ENCODE measurements around the gene ATP8A2. TPM values are rescaled to one million over a fixed set of nuclear protein-coding genes. Genes with fewer than 3 reads are reported as not detected.

ATP8A2 gene
- total RNA-seq, 2 donors from 2014 or later: 0.13 to 0.21 TPM

- ATAC-seq (replicated peaks): no peak
- no peak overlapping the region for H3K27ac Mint-ChIP-seq
Observed at GRCh38 chr13:25906191-25906661, 534.5 kb downstream of the ATP8A2 start.

DNA sequence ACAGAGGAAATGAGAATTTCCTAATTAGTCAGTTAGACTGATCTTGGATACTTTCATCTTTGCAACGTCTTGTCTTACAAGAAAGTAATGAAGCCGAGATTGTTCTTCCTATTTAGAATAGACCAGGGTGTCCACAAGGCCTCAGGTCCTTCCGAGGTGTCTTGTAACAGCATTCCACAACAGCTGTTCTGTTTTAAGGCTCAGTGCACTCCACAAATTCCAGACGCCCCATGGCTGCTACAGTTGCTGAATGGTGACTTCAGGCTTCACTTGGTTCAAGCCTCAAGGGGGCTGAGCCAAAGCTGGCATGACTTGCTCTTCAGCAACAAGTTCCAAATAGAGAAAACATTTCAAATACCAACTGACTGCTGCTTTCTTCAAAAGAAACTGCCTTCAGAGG lies 536.6 kb downstream of the ATP8A2 start:
- Mint-ChIP-seq H3K27ac (no peak overlapping the region), H3K36me3 (ENCODE audit: low read depth) (no peaks in the 10 kb centered on the region), H3K27me3 (no peaks in the 10 kb centered on the region), H3K9me3 (no peaks in the 10 kb centered on the region), H3K4me1 (no peaks in the 10 kb centered on the region), H3K4me3 (no peak overlapping the region)
- no peak for ATAC-seq (replicated peaks)

More at GRCh38 chr13:25906191-25906661, 534.5 kb downstream of the ATP8A2 start:
- Mint-ChIP-seq H3K36me3 (ENCODE audit: low read depth) (no peaks in the 10 kb centered on the region), H3K27me3 (no peaks in the 10 kb centered on the region), H3K9me3 (no peaks in the 10 kb centered on the region), H3K4me1 (peaks cover under 1% of the 10 kb centered on the region), H3K4me3 (no peak overlapping the region)

DNA sequence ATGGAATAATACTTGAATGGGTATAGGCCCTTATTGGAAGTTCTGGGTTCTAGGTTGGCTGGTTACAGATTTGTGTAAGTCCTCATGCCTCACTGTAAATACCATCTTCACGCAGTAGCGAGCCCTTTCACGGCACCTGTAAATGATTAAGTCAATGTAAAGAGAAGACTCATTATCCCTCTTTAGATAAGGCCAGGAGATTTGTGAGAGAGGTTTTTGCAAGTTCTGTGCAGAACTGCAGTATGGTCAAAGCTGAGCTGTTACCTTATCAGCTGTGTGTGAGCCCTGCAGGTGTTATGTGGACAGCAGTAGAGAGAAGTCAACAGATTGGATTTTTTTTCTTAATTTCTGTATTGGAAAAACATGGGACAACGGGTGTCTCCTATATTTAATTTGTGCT lies 538.5 kb downstream of the ATP8A2 start:
- H3K27me3 Mint-ChIP-seq: peaks cover 7% of the 10 kb centered on the region
- H3K4me3 Mint-ChIP-seq: no peak overlapping the region
- no peaks in the 10 kb centered on the region for H3K9me3 Mint-ChIP-seq
- H3K4me1 Mint-ChIP-seq: no peaks in the 10 kb centered on the region
- no peak for ATAC-seq (replicated peaks)
- H3K27ac Mint-ChIP-seq: no peak overlapping the region
- no peaks in the 10 kb centered on the region for H3K36me3 Mint-ChIP-seq (ENCODE audit: low read depth)

DNA sequence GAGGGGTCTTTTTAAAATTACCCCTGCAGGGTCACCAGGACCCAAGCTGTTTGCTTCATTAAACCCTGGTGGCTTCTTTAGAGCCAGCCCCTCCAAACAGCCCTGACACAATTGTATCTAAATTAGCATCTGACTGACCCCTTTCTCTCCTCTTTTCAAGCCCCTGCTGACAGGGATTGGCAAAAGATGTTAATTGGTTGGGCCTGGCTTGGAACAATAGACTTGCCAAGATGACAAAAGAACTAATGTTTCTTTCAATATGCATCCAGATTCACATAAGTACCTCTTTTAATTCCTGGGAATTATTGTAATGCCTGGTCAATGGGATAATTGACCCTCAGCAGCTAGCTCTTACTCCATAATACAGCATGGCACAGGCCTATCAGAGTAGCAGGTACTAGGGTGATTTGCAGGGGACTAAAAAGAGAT lies 539.2 kb downstream of the ATP8A2 start:
- no peak overlapping the region for H3K4me3 Mint-ChIP-seq
- no peaks in the 10 kb centered on the region for H3K36me3 Mint-ChIP-seq (ENCODE audit: low read depth)
- H3K4me1 Mint-ChIP-seq: no peaks in the 10 kb centered on the region
- ATAC-seq (replicated peaks): no peak
- H3K27me3 Mint-ChIP-seq: peaks cover 7% of the 10 kb centered on the region
- H3K27ac Mint-ChIP-seq: no peak overlapping the region
- no peaks in the 10 kb centered on the region for H3K9me3 Mint-ChIP-seq

DNA sequence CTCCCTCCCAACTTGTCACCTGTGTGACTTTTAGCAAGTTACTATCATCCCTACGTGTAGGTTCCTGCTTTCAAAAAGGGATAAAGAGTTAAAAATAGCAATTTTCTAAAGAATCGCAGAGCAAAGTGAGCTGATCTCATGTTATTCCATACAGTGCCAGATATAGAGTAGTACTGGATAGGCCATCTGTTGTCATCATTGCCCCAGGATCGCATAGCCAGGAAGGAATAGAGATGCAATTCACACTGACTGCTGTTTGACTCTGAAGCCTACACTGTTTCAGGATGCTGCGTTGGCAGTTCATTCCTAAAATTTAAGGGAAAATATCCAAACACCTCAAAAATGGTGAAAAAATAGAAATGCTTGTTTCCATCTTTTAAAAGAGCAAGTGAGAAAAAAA lies 541.2 kb downstream of the ATP8A2 start:
- ATAC-seq (replicated peaks): no peak
- H3K4me1 Mint-ChIP-seq: no peaks in the 10 kb centered on the region
- no peaks in the 10 kb centered on the region for H3K9me3 Mint-ChIP-seq
- no peak overlapping the region for H3K4me3 Mint-ChIP-seq
- H3K36me3 Mint-ChIP-seq (ENCODE audit: low read depth): no peaks in the 10 kb centered on the region
- no peak overlapping the region for H3K27ac Mint-ChIP-seq
- peaks cover 7% of the 10 kb centered on the region for H3K27me3 Mint-ChIP-seq

DNA sequence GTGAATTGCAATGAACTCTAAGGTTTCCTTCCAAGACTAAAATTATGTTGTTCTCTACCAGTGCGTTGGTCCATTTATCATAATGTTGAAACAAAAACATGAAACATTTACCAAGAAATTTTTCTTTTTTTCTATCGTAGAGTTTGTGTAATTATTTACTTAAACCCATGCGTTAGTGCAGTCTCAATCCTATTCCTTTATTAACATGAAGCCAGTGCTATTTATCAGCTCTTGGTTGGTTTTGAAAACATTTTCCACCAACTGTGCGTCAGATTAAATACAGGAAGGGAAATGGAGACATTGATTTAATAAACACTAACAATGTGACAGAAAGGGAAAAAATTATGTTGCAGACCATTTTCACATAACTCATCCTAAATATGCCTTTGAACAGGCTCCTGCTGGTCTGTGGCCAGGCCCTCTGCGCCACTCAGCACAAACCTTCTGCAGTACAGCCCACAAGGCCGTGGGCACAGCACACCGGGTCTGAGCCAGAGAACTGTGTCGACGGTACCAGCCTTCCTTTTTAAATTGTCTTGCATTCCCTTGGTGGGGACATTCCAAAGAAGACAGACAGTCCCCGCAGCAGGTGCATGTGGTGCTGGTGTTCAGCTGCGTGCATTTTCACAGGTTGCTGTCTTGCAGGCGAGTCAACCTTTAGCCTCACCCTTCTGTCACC lies 544.2 kb downstream of the ATP8A2 start:
- Mint-ChIP-seq H3K4me3 (no peak overlapping the region), H3K9me3 (no peaks in the 10 kb centered on the region), H3K27me3 (peaks cover 7% of the 10 kb centered on the region), H3K36me3 (ENCODE audit: low read depth) (no peaks in the 10 kb centered on the region), H3K27ac (no peak overlapping the region), H3K4me1 (no peaks in the 10 kb centered on the region)
- no peak for ATAC-seq (replicated peaks)

DNA sequence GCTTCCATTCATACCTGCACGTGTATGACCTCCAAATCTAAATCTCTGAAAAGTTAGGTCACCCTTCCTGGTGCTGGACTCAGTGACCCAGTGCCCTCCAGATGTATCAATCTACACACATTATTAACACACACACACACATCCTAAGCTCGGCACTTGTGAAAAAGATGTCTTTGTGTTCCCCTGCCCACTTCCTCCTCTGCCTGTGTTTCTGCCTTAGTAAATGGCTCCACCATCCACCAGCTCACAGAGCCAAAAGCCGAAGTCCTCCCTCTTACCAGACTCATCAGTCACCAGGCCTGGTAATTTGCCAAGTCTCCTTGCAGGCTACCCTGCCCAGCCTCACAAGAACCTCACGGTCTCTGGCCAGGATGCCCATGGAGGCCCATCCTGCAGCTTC lies 548.5 kb downstream of the ATP8A2 start:
- no peak for ATAC-seq (replicated peaks)
- H3K9me3 Mint-ChIP-seq: no peaks in the 10 kb centered on the region
- no peaks in the 10 kb centered on the region for H3K4me1 Mint-ChIP-seq
- no peaks in the 10 kb centered on the region for H3K27me3 Mint-ChIP-seq
- H3K4me3 Mint-ChIP-seq: no peak overlapping the region
- H3K36me3 Mint-ChIP-seq (ENCODE audit: low read depth): no peaks in the 10 kb centered on the region
- H3K27ac Mint-ChIP-seq: no peak overlapping the region

- H3K4me1 Mint-ChIP-seq: no peaks in the 10 kb centered on the region
- ATAC-seq (replicated peaks): no peak
- H3K4me3 Mint-ChIP-seq: no peak overlapping the region
Observed at GRCh38 chr13:25920931-25921330, 549.2 kb downstream of the ATP8A2 start.

DNA sequence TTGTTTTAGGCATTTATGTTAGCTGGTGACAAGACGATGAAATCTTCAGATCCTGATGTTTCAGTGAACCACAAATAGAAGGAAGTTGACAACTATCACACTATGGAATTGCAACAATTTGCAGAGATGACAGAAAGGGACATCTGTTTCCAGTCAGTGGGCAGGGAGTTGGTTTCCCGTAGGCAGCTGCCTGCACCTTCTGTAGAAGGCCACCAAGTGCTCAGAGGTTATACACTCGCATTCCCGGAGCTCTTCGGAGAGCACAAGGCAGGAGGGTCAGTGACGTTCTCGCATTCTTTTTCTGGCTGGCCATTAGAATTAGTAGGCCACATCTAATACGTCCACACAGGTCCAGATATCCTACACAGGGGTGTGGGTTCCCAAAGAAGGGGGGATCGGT lies 550.6 kb downstream of the ATP8A2 start:
- H3K36me3 Mint-ChIP-seq (ENCODE audit: low read depth): no peaks in the 10 kb centered on the region

More at GRCh38 chr13:25920931-25921330, 549.2 kb downstream of the ATP8A2 start:
- Mint-ChIP-seq H3K27ac (no peak overlapping the region), H3K9me3 (no peaks in the 10 kb centered on the region), H3K27me3 (no peaks in the 10 kb centered on the region), H3K36me3 (ENCODE audit: low read depth) (no peaks in the 10 kb centered on the region)

GRCh38 chr13:25923217-25924085 lies 551.7 kb downstream of the ATP8A2 start:
- H3K4me3 Mint-ChIP-seq: no peak overlapping the region
- H3K27ac Mint-ChIP-seq: no peak overlapping the region
- ATAC-seq (replicated peaks): no peak
- no peaks in the 10 kb centered on the region for H3K27me3 Mint-ChIP-seq
- no peaks in the 10 kb centered on the region for H3K4me1 Mint-ChIP-seq
- H3K9me3 Mint-ChIP-seq: no peaks in the 10 kb centered on the region
- H3K36me3 Mint-ChIP-seq (ENCODE audit: low read depth): no peaks in the 10 kb centered on the region

More for the DNA sequence above, 550.6 kb downstream of the ATP8A2 start:
- no peaks in the 10 kb centered on the region for H3K9me3 Mint-ChIP-seq
- ATAC-seq (replicated peaks): no peak
- H3K4me1 Mint-ChIP-seq: no peaks in the 10 kb centered on the region
- H3K4me3 Mint-ChIP-seq: no peak overlapping the region
- H3K27ac Mint-ChIP-seq: no peak overlapping the region
- no peaks in the 10 kb centered on the region for H3K27me3 Mint-ChIP-seq

GRCh38 chr13:25927363-25927762 lies 555.6 kb downstream of the ATP8A2 start:
- no peaks in the 10 kb centered on the region for H3K9me3 Mint-ChIP-seq
- no peak overlapping the region for H3K4me3 Mint-ChIP-seq
- H3K27ac Mint-ChIP-seq: no peak overlapping the region
- H3K36me3 Mint-ChIP-seq (ENCODE audit: low read depth): no peaks in the 10 kb centered on the region
- peaks cover 12% of the 10 kb centered on the region for H3K27me3 Mint-ChIP-seq
- no peaks in the 10 kb centered on the region for H3K4me1 Mint-ChIP-seq
- ATAC-seq (replicated peaks): no peak

- Mint-ChIP-seq H3K4me1 (no peaks in the 10 kb centered on the region), H3K4me3 (no peak overlapping the region), H3K27ac (no peak overlapping the region), H3K9me3 (no peaks in the 10 kb centered on the region), H3K36me3 (ENCODE audit: low read depth) (no peaks in the 10 kb centered on the region), H3K27me3 (peaks cover 12% of the 10 kb centered on the region)
- ATAC-seq (replicated peaks): no peak
Observed at GRCh38 chr13:25927932-25928331, 556.2 kb downstream of the ATP8A2 start.

DNA sequence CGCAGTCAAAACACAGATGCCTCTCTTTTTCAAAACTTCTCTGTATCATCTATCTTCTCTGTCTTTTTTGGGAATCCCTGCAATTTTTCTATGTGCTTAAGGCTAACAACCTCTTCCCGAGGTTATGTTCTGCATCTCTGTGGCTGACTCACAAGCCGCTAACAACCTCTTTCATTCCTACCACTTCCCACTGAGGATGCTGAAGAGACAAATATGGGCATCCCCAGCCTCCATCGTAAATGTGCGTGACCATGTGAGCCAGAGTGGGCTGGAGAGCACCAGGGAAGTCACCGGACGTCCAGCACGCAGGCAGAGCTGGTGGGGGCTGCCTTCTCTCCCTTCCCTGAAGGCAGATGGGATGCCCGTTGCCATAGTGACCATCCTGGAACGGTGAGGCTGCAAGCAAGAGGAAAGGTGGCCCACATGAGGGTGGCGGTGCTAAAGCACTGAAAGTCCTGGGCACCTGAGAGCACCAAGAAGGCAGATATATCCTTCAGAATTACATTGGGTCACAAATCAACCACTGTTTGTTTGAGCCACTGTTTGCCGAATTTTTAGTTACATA lies 557.2 kb downstream of the ATP8A2 start:
- no peaks in the 10 kb centered on the region for H3K9me3 Mint-ChIP-seq
- no peaks in the 10 kb centered on the region for H3K4me1 Mint-ChIP-seq
- no peaks in the 10 kb centered on the region for H3K36me3 Mint-ChIP-seq (ENCODE audit: low read depth)
- no peak overlapping the region for H3K27ac Mint-ChIP-seq
- H3K4me3 Mint-ChIP-seq: no peak overlapping the region
- peaks cover 12% of the 10 kb centered on the region for H3K27me3 Mint-ChIP-seq
- no peak for ATAC-seq (replicated peaks)

DNA sequence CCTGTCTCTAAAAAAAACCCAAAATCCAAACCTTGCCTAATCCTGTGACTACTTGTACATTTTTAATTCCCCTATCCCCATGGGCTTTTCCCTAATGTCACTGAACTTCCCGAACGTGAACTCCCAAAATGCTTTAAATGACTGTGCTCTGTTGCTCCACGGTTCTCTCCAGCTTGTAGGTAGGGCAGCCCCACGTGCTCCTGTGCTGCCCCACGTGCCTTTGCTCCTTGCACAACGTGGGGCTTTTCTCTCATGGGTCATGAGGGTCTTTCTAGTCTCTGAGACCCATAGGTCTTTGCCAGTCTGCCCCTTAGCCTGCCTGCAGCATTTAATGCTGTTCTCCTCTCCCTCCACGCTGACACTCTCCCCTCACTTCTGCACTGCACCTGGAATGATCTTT lies 558.0 kb downstream of the ATP8A2 start:
- Mint-ChIP-seq H3K27me3 (peaks cover 12% of the 10 kb centered on the region), H3K4me1 (no peaks in the 10 kb centered on the region), H3K27ac (no peak overlapping the region), H3K4me3 (no peak overlapping the region), H3K9me3 (no peaks in the 10 kb centered on the region), H3K36me3 (ENCODE audit: low read depth) (no peaks in the 10 kb centered on the region)
- ATAC-seq (replicated peaks): no peak

DNA sequence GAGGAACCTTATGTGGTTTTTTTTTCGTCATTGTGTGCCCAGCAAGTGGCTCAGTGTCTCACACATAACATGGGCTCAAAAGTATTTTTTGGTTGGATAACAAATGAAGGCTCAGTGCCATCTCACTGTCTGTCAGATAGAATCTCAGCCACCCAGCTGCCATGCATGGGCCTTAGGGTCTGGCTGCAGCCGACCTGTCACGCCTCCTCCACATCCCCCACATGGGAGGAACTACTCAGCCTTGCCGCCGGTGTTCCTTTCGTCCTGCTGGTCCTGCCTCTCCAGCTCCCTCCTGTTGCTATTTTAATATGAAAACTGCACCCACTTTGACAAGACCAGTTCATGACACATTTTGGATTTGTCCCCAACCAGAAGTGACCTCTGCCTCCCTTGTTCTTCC lies 558.9 kb downstream of the ATP8A2 start:
- ATAC-seq (replicated peaks): no peak
- peaks cover 12% of the 10 kb centered on the region for H3K27me3 Mint-ChIP-seq
- H3K4me3 Mint-ChIP-seq: no peak overlapping the region
- H3K36me3 Mint-ChIP-seq (ENCODE audit: low read depth): no peaks in the 10 kb centered on the region
- H3K9me3 Mint-ChIP-seq: no peaks in the 10 kb centered on the region
- H3K27ac Mint-ChIP-seq: no peak overlapping the region
- no peaks in the 10 kb centered on the region for H3K4me1 Mint-ChIP-seq

Measured in activated T-helper 17 cell treated with anti-CD3 and anti-CD28 coated beads, Interleukin-2, amount 50 U/mL, for 72 hours (primary cell).